Cerebellar cortex (tissue), 1 donor: ENCODE results near the gene TCF7L1.

ENCODE experiments used
- DNase-seq: peaks from one replicate; pipeline ENCODE4 v3.0.0-alpha.2; 2015; ENCODE audit warnings: low spot score

The TCF7L1 gene

GRCh38 chr2:85230679-85231467, 97.7 kb downstream of the TCF7L1 start:
- no peak for DNase-seq

GRCh38 chr2:85231468-85231805, 98.2 kb downstream of the TCF7L1 start:
- no peak for DNase-seq

GRCh38 chr2:85231952-85232351, 98.8 kb downstream of the TCF7L1 start:
- DNase-seq, result no peak

- no peak for DNase-seq
These were observed 101.7 kb downstream of the TCF7L1 start for GRCh38 chr2:85234868-85235267.

GRCh38 chr2:85235281-85235680, 102.1 kb downstream of the TCF7L1 start:
- DNase-seq, result no peak

- no peak for DNase-seq
These were observed 102.9 kb downstream of the TCF7L1 start for GRCh38 chr2:85236084-85236483.

- no peak for DNase-seq
These were observed 104.8 kb downstream of the TCF7L1 start for GRCh38 chr2:85237849-85238565.

GRCh38 chr2:85238607-85239006, 105.4 kb downstream of the TCF7L1 start:
- no peak for DNase-seq

GRCh38 chr2:85239102-85239501, 105.9 kb downstream of the TCF7L1 start:
- no peak for DNase-seq

- DNase-seq, result no peak
These were observed 106.9 kb downstream of the TCF7L1 start for GRCh38 chr2:85240055-85240454.

- no peak for DNase-seq
These were observed 109.1 kb downstream of the TCF7L1 start for GRCh38 chr2:85242321-85242720.

- no peak for DNase-seq
These were observed 110.2 kb downstream of the TCF7L1 start for GRCh38 chr2:85243101-85244072.

- DNase-seq, result no peak
These were observed 111.6 kb downstream of the TCF7L1 start for GRCh38 chr2:85244828-85245227.

- DNase-seq, result no peak
These were observed 112.7 kb downstream of the TCF7L1 start for GRCh38 chr2:85245891-85246290.

- no peak for DNase-seq
These were observed 113.2 kb downstream of the TCF7L1 start for GRCh38 chr2:85246348-85246747.

GRCh38 chr2:85247610-85248009, 114.4 kb downstream of the TCF7L1 start:
- DNase-seq, result no peak

- DNase-seq, result no peak
These were observed 115.7 kb downstream of the TCF7L1 start for GRCh38 chr2:85248773-85249509.

GRCh38 chr2:85250045-85250444, 116.9 kb downstream of the TCF7L1 start:
- DNase-seq, result no peak

GRCh38 chr2:85251070-85251616, 118.0 kb downstream of the TCF7L1 start:
- DNase-seq, result no peak

- DNase-seq, result no peak
These were observed 120.7 kb downstream of the TCF7L1 start for GRCh38 chr2:85253890-85254289.

GRCh38 chr2:85254540-85255300, 121.5 kb downstream of the TCF7L1 start:
- no peak for DNase-seq
